ENCODE results near the gene MAEA.
A peak's percentile ranks its signal among the peaks of the same experiment; 100 is the strongest.

MAEA gene

GRCh38 chr4:1249731-1250526, 39.8 kb upstream of the MAEA start:
- peak in 1 of 2 donors; percentile 25 for DNase-seq (ENCODE audit: low read depth in 2 of 2)

- DNase-seq (ENCODE audit: low read depth in 2 of 2) = no peak
Measured at GRCh38 chr4:1250527-1250812, 39.2 kb upstream of the MAEA start.

GRCh38 chr4:1250921-1251772, 38.5 kb upstream of the MAEA start:
- DNase-seq (ENCODE audit: low read depth in 2 of 2) = no peak

- DNase-seq (ENCODE audit: low read depth in 2 of 2) = no peak
Measured at GRCh38 chr4:1251773-1252066, 38.0 kb upstream of the MAEA start.

GRCh38 chr4:1252928-1253492, 36.7 kb upstream of the MAEA start:
- no peak for DNase-seq (ENCODE audit: low read depth in 2 of 2)

- DNase-seq (ENCODE audit: low read depth in 2 of 2) = no peak
Measured at GRCh38 chr4:1253831-1254230, 35.9 kb upstream of the MAEA start.

- DNase-seq (ENCODE audit: low read depth in 2 of 2) = no peak
Measured at GRCh38 chr4:1255151-1255550, 34.5 kb upstream of the MAEA start.

GRCh38 chr4:1255699-1256098, 34.0 kb upstream of the MAEA start:
- DNase-seq (ENCODE audit: low read depth in 2 of 2) = no peak

- DNase-seq (ENCODE audit: low read depth in 2 of 2) = no peak
Measured at GRCh38 chr4:1258457-1258856, 31.2 kb upstream of the MAEA start.

- DNase-seq (ENCODE audit: low read depth in 2 of 2) = no peak
Measured at GRCh38 chr4:1259966-1260365, 29.7 kb upstream of the MAEA start.

GRCh38 chr4:1260418-1261106, 29.1 kb upstream of the MAEA start:
- no peak for DNase-seq (ENCODE audit: low read depth in 2 of 2)

- DNase-seq (ENCODE audit: low read depth in 2 of 2) = no peak
Measured at GRCh38 chr4:1261107-1261928, 28.4 kb upstream of the MAEA start.

GRCh38 chr4:1264942-1265341, 24.7 kb upstream of the MAEA start:
- no peak for DNase-seq (ENCODE audit: low read depth in 2 of 2)

- DNase-seq (ENCODE audit: low read depth in 2 of 2) = no peak
Measured at GRCh38 chr4:1265351-1265750, 24.3 kb upstream of the MAEA start.

- DNase-seq (ENCODE audit: low read depth in 2 of 2) = no peak
Measured at GRCh38 chr4:1266881-1267763, 22.6 kb upstream of the MAEA start.

GRCh38 chr4:1269209-1269608, 20.5 kb upstream of the MAEA start:
- no peak for DNase-seq (ENCODE audit: low read depth in 2 of 2)

- DNase-seq (ENCODE audit: low read depth in 2 of 2) = no peak
Measured at GRCh38 chr4:1271686-1272085, 18.0 kb upstream of the MAEA start.

- DNase-seq (ENCODE audit: low read depth in 2 of 2) = no peak
Measured at GRCh38 chr4:1274871-1275270, 14.8 kb upstream of the MAEA start.

GRCh38 chr4:1276984-1277383, 12.7 kb upstream of the MAEA start:
- no peak for DNase-seq (ENCODE audit: low read depth in 2 of 2)

Data from stimulated activated CD8-positive, alpha-beta memory T cell treated with anti-CD3 and anti-CD28 coated beads, Interleukin-7, amount 100 ng/mL, for 1 hour (primary cell).